ENCODE results near the gene ZMIZ1.
"Not testable (repeated sequence)": the region's sequence is repeated elsewhere in the genome, so short reads cannot be mapped to it uniquely, and the experiment has no call there.

ZMIZ1 gene

GRCh38 chr10:79274279-79275104 lies 205.7 kb downstream of the ZMIZ1 start:
- DNase-seq: no peak

GRCh38 chr10:79275105-79275430 lies 206.3 kb downstream of the ZMIZ1 start:
- no peak for DNase-seq

GRCh38 chr10:79275431-79275851 lies 206.7 kb downstream of the ZMIZ1 start:
- no peak for DNase-seq

- DNase-seq: no peak
Measured at GRCh38 chr10:79277579-79278269, 209.0 kb downstream of the ZMIZ1 start.

- DNase-seq: not testable (repeated sequence)
Measured at GRCh38 chr10:79279047-79279446, 210.3 kb downstream of the ZMIZ1 start.

GRCh38 chr10:79280956-79281355 lies 212.2 kb downstream of the ZMIZ1 start:
- DNase-seq: no peak

- DNase-seq: no peak
Measured at GRCh38 chr10:79282388-79282787, 213.6 kb downstream of the ZMIZ1 start.

GRCh38 chr10:79283616-79284015 lies 214.8 kb downstream of the ZMIZ1 start:
- DNase-seq: no peak

- DNase-seq: no peak
Measured at GRCh38 chr10:79284158-79284871, 215.5 kb downstream of the ZMIZ1 start.

- no peak for DNase-seq
Measured at GRCh38 chr10:79285315-79286197, 216.8 kb downstream of the ZMIZ1 start.

GRCh38 chr10:79286318-79286951 lies 217.7 kb downstream of the ZMIZ1 start:
- peak; percentile 71 for DNase-seq

GRCh38 chr10:79287973-79288723 lies 219.4 kb downstream of the ZMIZ1 start:
- no peak for DNase-seq

- DNase-seq: no peak
Measured at GRCh38 chr10:79289801-79290200, 221.0 kb downstream of the ZMIZ1 start.

- DNase-seq: no peak
Measured at GRCh38 chr10:79292026-79292766, 223.4 kb downstream of the ZMIZ1 start.

GRCh38 chr10:79292891-79293746 lies 224.4 kb downstream of the ZMIZ1 start:
- DNase-seq: no peak

GRCh38 chr10:79293841-79294581 lies 225.2 kb downstream of the ZMIZ1 start:
- DNase-seq: no peak

- no peak for DNase-seq
Measured at GRCh38 chr10:79295563-79295962, 226.8 kb downstream of the ZMIZ1 start.

GRCh38 chr10:79296431-79296830 lies 227.7 kb downstream of the ZMIZ1 start:
- no peak for DNase-seq
